Lower lobe of right lung (tissue), 2 donors: ENCODE results near the gene ZNF277. TPM values are rescaled to one million over a fixed set of nuclear protein-coding genes. Genes with fewer than 3 reads are reported as not detected.

ENCODE experiments used
- ATAC-seq, 2 donors: fragments of 200-7000 bp; cut with Tn5 transposase; one replicate each; pipeline ENCODE4 v1.9.1; 2020 to 2022; ENCODE audit warnings: mild to moderate bottlenecking in 2 of 2, moderate library complexity in 2 of 2
- DNase-seq: peaks from one replicate; pipeline ENCODE4 v3.0.0-alpha.2; 2020
- H3K27ac ChIP-seq: fragments of 200-600 bp; one replicate; pipeline ENCODE4 v1.8.0; 2022
- H3K27me3 ChIP-seq: fragments of 200-600 bp; one replicate; pipeline ENCODE4 v1.8.0; 2022; ENCODE audit warnings: low read depth
- H3K36me3 ChIP-seq: fragments of 200-600 bp; one replicate; pipeline ENCODE4 v1.8.0; 2022; ENCODE audit warnings: mild to moderate bottlenecking
- H3K4me1 ChIP-seq: fragments of 200-600 bp; one replicate; pipeline ENCODE4 v1.8.0; 2022
- H3K4me3 ChIP-seq: fragments of 200-600 bp; one replicate; pipeline ENCODE4 v1.8.0; 2022; ENCODE audit warnings: mild to moderate bottlenecking
- H3K9me3 ChIP-seq: fragments of 200-600 bp; one replicate; pipeline ENCODE4 v1.8.0; 2022
- CTCF ChIP-seq: fragments of 200-600 bp; IDR thresholded peaks from one replicate; pipeline ENCODE4 v1.8.0; 2022; ENCODE audit warnings: antibody characterized with exemption, mild to moderate bottlenecking
- intact Hi-C: fragments of 100-400 bp; cut with DNase I; formaldehyde crosslinking; loops from one replicate; pipeline ENCODE4 v1.11.0; 2022
- total RNA-seq: library from RNA; stranded (reverse); fragmentation: NEBNext Ultra II Directional; extraction: Animal tissue kit (Norgen Biotek cat#: 25700); gene quantifications from one replicate; pipeline ENCODE4 v1.2.1, GENCODE V29; 2021
- donor health status: DM: no; HTN: yes; CAD: no; lungs with severe emphysema.

The ZNF277 gene
- total RNA-seq, 1 donor from 2014 or later: 33.3 TPM

GRCh38 chr7:112271162-112271561 is 64.7 kb downstream of the ZNF277 start:
- Histone ChIP-seq H3K4me1 (peaks cover 14% of the 10 kb centered on the region), H3K27me3 (no peaks in the 10 kb centered on the region), H3K36me3 (no peaks in the 10 kb centered on the region), H3K27ac (no peak overlapping the region), H3K4me3 (no peak overlapping the region), H3K9me3 (no peaks in the 10 kb centered on the region)
- intact Hi-C loops: no loop called here
- ATAC-seq (no peak), DNase-seq (no peak)
- TF ChIP-seq CTCF: no peak

GRCh38 chr7:112272921-112273561 is 66.5 kb downstream of the ZNF277 start:
- intact Hi-C loops: no loop called here
- Histone ChIP-seq H3K9me3 (no peaks in the 10 kb centered on the region), H3K4me3 (no peak overlapping the region), H3K27me3 (no peaks in the 10 kb centered on the region), H3K36me3 (no peaks in the 10 kb centered on the region), H3K4me1 (no peaks in the 10 kb centered on the region), H3K27ac (no peak overlapping the region)
- DNase-seq: peak; percentile 53
- no peak for TF ChIP-seq CTCF
- peak in 1 of 2 donors; percentile 62 for ATAC-seq

- DNase-seq: no peak
- no peak for TF ChIP-seq CTCF
- H3K4me1 ChIP-seq: no peaks in the 10 kb centered on the region
- H3K4me3 ChIP-seq: no peak overlapping the region
- intact Hi-C loops: no loop called here
- H3K36me3 ChIP-seq: no peaks in the 10 kb centered on the region
- H3K27ac ChIP-seq: no peak overlapping the region
- no peaks in the 10 kb centered on the region for H3K9me3 ChIP-seq
- H3K27me3 ChIP-seq: no peaks in the 10 kb centered on the region
- ATAC-seq: no peak
Measured at GRCh38 chr7:112279042-112279441, 72.5 kb downstream of the ZNF277 start.

GRCh38 chr7:112280267-112280666 is 73.8 kb downstream of the ZNF277 start:
- no peak overlapping the region for H3K4me3 ChIP-seq
- no peaks in the 10 kb centered on the region for H3K36me3 ChIP-seq
- no peaks in the 10 kb centered on the region for H3K4me1 ChIP-seq
- DNase-seq: no peak
- H3K9me3 ChIP-seq: no peaks in the 10 kb centered on the region
- intact Hi-C loops: no loop called here
- no peak for ATAC-seq
- H3K27ac ChIP-seq: no peak overlapping the region
- no peak for TF ChIP-seq CTCF
- H3K27me3 ChIP-seq: no peaks in the 10 kb centered on the region

- intact Hi-C loops: no loop called here
- no peak for TF ChIP-seq CTCF
- Histone ChIP-seq H3K4me1 (no peaks in the 10 kb centered on the region), H3K4me3 (no peak overlapping the region), H3K27me3 (no peaks in the 10 kb centered on the region), H3K36me3 (peaks cover under 1% of the 10 kb centered on the region), H3K9me3 (no peaks in the 10 kb centered on the region), H3K27ac (no peak overlapping the region)
- DNase-seq (no peak), ATAC-seq (no peak)
Measured at GRCh38 chr7:112282476-112283188, 76.1 kb downstream of the ZNF277 start.
